ENCODE data around the gene FOXC1.

The FOXC1 gene

GRCh38 chr6:1620504-1621069 lies 10.9 kb downstream of the FOXC1 start:
- no peak for DNase-seq
- no peak for TF ChIP-seq CTCF (IDR thresholded peaks at IDR 0.05; ENCODE audit: low read depth, low read length)
- peaks cover 22% of the 10 kb centered on the region for H3K27me3 ChIP-seq (ENCODE audit: insufficient read depth, low read depth, severe bottlenecking)
- no peak overlapping the region for H3K4me3 ChIP-seq (ENCODE audit: low read depth, low read length)
- no peaks in the 10 kb centered on the region for H3K36me3 ChIP-seq
- no peaks in the 10 kb centered on the region for H3K9me3 ChIP-seq (ENCODE audit: severe bottlenecking)
- no peak overlapping the region for H3K27ac ChIP-seq

DNA sequence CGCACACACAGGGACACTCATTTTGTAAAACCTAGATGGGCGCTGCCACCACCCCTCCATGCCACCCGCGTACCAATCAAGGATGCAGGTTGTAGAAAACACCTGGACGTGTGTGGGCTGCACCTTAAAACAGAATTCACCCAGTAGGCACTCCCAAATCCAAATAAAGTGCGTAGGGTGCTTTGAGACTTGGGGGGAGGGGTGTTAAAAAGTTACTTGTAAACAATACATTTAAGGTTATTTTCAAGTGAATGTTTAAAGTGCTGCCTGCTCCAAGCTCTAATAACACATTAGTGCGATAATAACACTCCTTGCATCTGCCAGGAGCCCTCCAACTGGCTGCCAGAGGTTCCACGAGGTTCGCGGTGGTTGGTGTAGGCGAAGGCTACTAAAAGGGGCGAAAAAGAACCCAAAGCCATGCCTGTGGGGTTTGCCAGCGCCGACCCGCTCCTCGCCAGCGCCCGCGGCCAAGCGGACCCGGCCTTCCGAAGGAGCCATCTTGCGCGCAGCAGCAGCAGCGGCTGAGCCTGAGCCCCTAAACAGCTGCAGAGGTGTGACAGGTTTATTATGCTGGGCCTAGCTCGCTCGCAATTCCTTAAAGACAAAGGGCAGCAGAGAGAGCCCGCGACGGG lies 11.5 kb downstream of the FOXC1 start:
- TF ChIP-seq CTCF (IDR thresholded peaks at IDR 0.05; ENCODE audit: low read depth, low read length): no peak
- Histone ChIP-seq H3K27me3 (ENCODE audit: insufficient read depth, low read depth, severe bottlenecking) (peaks cover 28% of the 10 kb centered on the region), H3K4me3 (ENCODE audit: low read depth, low read length) (no peak overlapping the region), H3K9me3 (ENCODE audit: severe bottlenecking) (no peaks in the 10 kb centered on the region), H3K27ac (no peak overlapping the region), H3K36me3 (no peaks in the 10 kb centered on the region)
- DNase-seq: no peak

DNA sequence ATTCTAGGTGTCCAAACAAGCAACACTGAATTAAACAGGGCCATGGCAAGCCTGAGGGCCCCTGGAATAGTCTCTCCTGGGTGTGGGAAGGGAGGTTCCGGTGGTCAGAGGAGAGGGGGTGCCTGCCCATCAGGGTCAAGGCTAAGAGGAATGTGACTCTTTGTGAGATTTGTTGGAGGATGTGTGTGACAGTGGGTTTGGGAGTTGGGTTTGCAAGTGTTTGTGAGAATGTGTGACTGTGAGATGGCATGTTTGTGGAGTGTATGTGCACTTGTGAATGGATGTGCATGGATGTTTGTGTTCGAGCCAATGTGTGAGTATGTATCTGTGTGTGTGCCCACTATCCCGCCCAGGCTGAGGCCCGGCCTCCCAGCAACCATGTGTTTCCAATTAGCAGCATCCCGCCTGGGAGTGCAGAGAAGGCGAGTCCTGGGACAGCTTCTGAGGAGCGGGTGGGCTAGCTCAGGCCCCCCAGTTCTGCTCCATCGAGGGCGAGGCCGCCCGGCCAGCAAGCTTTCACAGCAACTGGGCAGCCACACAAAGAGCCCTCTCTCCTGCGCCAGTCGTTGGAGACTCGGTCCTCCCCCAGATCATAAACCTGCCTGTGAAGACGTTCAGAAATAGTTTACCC lies 12.6 kb downstream of the FOXC1 start:
- H3K27ac ChIP-seq: no peak overlapping the region
- peaks cover 40% of the 10 kb centered on the region for H3K27me3 ChIP-seq (ENCODE audit: insufficient read depth, low read depth, severe bottlenecking)
- H3K4me3 ChIP-seq (ENCODE audit: low read depth, low read length): no peak overlapping the region
- no peaks in the 10 kb centered on the region for H3K36me3 ChIP-seq
- TF ChIP-seq CTCF (IDR thresholded peaks at IDR 0.05; ENCODE audit: low read depth, low read length): no peak
- H3K9me3 ChIP-seq (ENCODE audit: severe bottlenecking): no peaks in the 10 kb centered on the region
- DNase-seq: no peak

DNA sequence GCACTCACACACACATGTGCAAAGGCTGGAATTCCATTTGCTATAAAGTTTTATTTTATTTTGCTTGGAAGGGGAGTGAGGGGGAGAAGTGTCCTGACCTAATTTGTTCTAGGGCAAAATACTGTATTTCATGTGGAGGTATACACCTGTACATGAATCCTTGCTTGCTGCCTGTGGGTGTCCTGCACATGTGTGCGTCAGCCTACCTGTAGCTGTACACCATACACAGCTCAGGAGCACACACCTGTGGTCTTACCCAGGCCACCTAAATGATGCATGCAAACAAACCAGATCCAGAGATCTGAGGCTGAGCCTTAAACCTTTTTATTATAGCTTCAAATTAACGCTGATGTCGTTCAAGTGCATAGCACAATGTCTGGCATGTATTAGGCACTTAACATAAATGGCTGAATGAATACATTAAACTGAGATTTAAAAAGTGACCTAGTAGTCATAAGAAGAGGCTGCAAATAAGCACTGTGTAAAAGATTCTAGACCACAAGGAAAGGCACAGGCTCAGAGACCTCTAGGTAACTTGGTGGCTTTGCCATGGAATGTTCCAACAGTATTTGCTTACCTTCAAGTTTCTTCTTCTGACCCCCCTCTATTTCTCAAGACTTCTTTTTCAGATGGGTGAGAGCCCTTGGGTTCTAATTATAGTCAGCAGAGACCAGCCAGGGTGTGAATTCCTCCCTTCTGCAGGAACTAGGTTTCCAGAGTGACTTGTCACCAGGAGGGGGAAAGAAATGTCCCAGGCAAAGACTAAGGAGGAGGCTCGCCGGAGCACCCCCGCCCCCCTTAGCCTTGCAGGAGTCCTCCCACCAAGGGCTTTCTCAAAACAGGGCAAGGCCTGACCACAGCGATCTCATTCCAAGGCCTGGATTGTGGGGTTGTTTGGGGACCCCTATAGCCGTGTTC lies 13.4 kb downstream of the FOXC1 start:
- DNase-seq: no peak
- Histone ChIP-seq H3K27ac (no peak overlapping the region), H3K27me3 (ENCODE audit: insufficient read depth, low read depth, severe bottlenecking) (peaks cover 47% of the 10 kb centered on the region), H3K4me3 (ENCODE audit: low read depth, low read length) (no peak overlapping the region), H3K36me3 (no peaks in the 10 kb centered on the region), H3K9me3 (ENCODE audit: severe bottlenecking) (no peaks in the 10 kb centered on the region)
- TF ChIP-seq CTCF (IDR thresholded peaks at IDR 0.05; ENCODE audit: low read depth, low read length): no peak

GRCh38 chr6:1623769-1624057 lies 14.0 kb downstream of the FOXC1 start:
- DNase-seq: no peak
- Histone ChIP-seq H3K27me3 (ENCODE audit: insufficient read depth, low read depth, severe bottlenecking) (peaks cover 54% of the 10 kb centered on the region), H3K9me3 (ENCODE audit: severe bottlenecking) (no peaks in the 10 kb centered on the region), H3K27ac (no peak overlapping the region), H3K36me3 (no peaks in the 10 kb centered on the region), H3K4me3 (ENCODE audit: low read depth, low read length) (no peak overlapping the region)
- no peak for TF ChIP-seq CTCF (IDR thresholded peaks at IDR 0.05; ENCODE audit: low read depth, low read length)
